HG03135 (cell line): Measurements from ENCODE around the gene TMEM181.

ENCODE experiments used
- ATAC-seq: cut with Tn5 transposase; IDR thresholded peaks from one replicate; pipeline ENCODE4 v1.9.1; 2021; ENCODE audit warnings: mild to moderate bottlenecking, moderate library complexity; ENCODE audit not compliant: unreplicated experiment

The TMEM181 gene

GRCh38 chr6:158561938-158562337 is 2.0 kb downstream of the TMEM181 start:
- ATAC-seq, result no peak

DNA sequence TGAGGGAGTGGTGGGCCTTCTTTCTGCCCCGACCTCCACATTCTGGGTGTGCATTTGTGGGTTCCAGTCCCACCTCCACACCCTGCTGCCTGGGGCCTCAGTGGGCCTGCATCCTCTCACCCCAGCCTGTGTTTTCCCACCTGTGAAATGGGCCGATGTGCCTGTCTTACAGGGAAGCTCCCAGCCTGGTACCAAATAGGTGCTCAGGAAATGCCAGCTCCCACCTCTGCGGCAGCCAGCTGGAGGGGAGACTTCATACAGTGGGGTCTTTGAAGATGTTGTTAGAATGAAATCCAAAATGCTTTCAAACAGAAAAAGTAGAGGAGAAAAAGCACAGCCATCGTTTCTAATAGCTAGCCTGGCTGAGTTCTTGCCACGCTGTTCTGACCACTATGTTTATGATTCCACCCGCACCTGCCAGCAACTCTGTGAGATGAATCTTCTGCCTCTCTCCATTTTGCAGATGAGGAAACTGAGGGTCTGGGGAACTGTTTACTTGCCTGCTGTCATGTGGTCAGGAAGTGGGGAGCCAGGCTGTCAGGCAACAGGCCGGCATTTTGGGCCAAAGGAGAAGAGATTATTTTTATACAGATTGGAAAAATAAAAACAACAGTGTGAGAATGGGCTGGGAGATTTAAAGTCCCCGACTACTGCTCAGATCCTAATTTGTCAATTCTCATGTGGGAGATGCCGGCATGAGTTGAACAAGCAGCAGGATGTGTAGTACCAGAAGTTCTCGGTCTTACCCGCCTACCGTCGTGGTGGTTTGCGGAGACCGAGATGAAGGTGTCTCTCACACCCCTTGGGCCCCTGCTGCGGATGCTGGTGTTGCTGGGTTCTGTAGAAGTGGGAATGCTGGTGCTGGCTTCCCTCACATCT is 4.6 kb downstream of the TMEM181 start:
- no peak for ATAC-seq

- ATAC-seq, result no peak
These were observed 5.2 kb downstream of the TMEM181 start for GRCh38 chr6:158565122-158565429.

GRCh38 chr6:158565482-158566040 is 5.7 kb downstream of the TMEM181 start:
- ATAC-seq, result no peak

DNA sequence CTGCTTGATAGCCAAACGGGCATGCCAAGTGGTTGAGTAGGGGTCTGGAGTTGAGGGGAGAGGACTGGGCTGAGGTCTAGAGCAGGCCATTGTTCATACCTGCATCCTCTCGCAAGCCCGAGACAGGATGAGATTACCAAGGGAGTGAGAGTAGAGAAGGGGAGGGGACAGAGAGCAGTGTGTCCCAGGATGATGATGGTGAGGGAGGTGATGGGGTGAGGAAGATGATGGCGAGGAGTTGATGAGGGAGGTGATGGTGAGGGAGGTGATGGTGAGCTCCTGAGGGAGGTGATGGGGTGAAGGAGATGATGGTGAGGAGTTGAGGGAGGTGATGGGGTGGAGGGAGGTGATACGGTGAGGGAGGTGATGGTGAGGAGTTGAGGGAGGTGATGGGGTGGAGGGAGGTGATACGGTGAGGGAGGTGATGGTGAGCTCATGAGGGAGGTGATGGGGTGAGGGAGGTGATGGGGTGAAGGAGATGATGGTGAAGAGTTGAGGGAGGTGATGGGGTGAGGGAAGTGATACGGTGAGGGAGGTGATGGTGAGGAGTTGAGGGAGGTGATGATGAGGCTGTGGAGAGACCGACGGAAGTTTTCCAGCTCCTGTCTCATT is 6.4 kb downstream of the TMEM181 start:
- ATAC-seq, result no peak

DNA sequence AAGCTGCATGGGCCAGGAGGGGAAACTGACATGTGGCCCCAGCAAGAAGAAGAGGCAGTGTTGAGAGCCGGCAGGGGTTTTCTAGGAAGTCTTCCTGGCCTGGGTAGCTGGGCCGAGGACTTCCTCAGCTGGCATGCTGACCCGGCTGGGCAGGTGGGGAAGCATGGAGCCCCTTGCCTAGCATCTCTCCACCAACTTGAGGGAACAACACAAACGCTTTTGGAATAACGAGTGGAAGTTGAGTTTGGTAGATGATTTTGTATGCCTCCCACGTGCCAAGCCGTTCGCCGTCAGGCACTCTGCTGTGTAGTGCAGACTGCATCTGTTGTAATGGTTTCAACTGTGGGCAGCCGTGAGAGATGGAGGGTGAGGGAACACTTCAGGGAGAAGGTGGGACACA is 7.3 kb downstream of the TMEM181 start:
- ATAC-seq, result no peak

DNA sequence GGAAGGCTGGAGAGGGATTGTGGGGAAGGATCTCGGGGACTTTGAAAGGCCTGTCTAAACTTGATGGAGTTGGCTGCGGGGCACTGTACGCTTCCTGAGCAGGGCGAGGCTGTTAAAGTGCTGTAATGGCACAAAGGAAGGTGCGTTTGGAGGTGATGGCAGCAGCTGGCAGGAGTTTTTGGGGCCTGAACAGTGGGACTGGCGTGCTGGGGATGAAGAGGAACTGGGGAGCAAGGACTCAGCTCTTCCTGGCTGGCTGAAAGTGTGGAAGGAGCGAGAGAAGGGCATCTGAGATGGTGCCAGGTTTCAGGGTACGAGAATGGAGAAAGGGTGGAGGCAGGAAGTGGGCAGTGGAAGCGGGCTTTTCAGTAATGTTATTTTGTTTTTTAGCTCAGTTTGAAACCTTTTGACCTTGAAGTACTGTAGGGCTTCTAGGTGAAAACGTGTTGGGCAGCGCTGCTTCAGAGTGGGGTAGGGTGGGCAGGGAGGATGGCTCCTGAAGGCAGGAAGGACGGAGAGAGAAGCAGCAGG is 8.0 kb downstream of the TMEM181 start:
- ATAC-seq, result no peak

DNA sequence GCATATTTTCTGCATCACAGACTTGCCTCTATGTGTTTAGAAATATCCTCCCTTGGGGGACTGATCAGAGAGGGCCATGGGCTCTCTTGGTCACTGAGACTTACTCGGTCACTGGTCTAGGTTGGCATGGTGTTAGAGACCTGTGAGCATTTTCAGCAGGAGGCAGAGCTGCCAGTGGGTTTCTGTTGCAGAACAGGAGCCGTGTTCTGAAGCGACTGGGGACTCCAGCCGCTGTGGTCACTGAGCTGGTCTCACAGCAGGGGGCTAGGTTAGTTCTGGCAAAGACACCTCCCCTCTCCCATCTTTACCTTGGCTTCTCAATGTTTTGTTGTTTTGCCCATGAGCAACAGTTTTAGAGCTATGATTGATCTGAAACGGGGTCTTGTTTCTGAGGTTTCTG is 8.7 kb downstream of the TMEM181 start:
- no peak for ATAC-seq

- no peak for ATAC-seq
These were observed 9.1 kb downstream of the TMEM181 start for GRCh38 chr6:158569036-158569435.

GRCh38 chr6:158570681-158570962 is 10.7 kb downstream of the TMEM181 start:
- no peak for ATAC-seq

DNA sequence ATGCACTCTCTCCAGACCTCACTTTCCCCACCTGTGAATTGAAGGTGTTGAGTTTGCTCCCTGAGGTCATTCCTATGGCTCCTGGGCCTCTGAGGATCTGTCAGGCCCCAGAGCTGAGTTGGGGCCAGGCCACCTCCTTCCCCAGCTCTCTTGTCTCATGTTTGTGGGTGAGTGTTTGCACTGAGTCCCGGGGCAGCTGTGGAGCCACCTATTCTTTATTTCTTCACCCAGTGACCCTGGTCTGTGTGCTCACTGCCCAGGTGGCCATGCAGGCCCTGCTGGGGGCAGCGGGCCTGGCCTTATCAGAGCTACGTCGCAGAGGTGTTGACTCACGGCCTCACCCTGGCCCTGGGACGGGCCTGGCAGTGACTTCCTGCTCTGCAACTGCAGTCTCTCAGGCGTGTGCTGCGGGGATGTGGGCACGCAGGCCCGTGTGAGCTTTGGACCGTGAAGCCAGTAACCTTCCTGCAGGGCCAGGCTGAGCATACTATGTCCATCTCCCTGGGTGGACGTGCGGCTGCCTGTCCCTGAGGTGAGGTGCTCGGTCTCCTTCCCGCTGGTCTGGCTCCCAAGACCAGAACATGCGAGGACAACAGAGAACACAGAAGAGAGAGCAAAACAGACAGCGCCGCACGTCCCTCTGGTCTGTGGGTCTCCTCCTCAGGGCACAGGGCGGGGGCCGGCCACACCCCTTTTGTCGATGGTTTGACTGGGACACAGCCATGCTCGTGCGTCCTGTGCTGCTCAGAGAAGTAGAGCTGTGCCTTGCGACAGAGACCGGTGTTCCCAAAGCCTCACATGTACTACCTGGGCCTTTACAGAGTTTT is 12.1 kb downstream of the TMEM181 start:
- ATAC-seq, result no peak

- ATAC-seq, result no peak
These were observed 13.0 kb downstream of the TMEM181 start for GRCh38 chr6:158572653-158573541.

- ATAC-seq, result no peak
These were observed 13.6 kb downstream of the TMEM181 start for GRCh38 chr6:158573542-158573931.

DNA sequence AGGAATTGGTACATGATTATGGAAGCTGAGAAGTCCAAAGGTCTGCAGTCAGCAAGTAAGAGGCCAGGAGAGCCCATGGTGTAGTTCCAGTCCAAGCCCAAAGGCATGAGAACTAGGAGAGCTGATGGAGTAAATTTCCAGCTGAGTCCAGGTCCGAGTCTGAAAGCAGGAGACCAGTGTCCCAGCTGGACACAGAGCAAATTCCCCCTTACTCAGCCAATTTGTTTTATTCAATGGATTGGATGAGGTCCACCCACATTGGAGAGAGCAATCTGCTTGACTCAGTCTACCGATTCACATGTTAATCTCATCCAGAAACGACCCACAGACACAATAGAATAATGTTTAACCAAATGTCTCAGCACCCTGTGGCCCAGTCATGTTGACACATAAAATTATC is 14.9 kb downstream of the TMEM181 start:
- ATAC-seq, result no peak

- no peak for ATAC-seq
These were observed 15.7 kb downstream of the TMEM181 start for GRCh38 chr6:158575550-158575949.

DNA sequence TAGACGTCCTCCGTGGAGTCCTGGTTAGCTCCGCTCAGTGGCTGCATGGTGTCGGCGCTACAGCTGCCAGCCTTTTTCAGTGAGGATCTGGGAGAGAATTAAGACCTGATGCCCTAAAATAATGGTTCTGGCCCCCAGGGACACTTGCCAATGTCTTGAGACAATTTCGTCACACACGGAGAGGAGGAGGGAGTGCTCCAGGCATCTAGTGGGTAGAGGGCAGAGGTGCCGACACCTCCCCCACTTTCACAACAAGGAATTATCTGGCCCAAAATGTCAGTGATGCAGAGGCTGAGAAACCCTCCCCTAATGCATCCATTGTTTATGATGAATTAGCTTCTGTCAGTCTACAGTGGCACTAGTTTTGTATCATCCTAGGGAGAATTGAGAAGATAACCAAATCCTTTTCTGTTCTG is 24.4 kb downstream of the TMEM181 start:
- no peak for ATAC-seq

GRCh38 chr6:158586652-158587051 is 26.8 kb downstream of the TMEM181 start:
- no peak for ATAC-seq

DNA sequence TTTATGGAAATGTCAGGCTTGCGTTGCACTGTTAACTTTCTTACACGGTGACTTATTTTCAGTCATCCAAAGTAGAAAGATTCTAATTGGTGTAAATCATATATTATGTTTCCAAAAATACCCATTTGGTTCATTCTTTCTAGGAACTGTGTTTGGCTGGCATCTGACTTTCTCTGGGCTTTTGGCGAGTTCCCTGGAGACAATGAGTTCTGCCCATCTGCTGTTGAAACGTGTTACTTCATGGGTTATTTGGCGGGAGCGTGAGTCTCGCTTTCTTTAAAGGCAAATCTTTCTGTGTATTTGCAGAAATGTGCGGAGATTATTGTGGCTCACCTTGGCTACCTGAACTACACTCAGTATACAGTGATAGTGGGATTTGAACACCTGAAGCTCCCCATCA is 29.5 kb downstream of the TMEM181 start:
- no peak for ATAC-seq

- no peak for ATAC-seq
These were observed 31.4 kb downstream of the TMEM181 start for GRCh38 chr6:158591134-158591809.

DNA sequence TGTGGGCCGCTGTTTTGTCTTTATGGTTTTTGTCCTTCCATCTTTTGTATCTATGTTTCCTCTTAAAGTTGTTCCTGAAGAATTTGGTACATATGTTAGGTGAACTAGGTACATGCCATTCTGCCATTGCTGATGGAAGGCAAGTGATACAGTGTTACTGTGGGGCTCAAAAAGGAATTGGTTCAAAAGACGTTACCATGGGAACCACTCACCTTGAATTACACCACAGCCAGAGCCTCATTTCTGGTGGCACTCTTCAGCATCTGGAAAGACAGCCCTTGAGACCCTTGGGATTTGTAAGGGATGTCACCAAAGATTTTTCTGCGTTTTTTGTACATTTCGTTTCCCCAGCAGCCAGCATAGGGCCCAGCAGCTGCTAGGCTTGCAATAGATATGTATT is 31.9 kb downstream of the TMEM181 start:
- no peak for ATAC-seq
